Esophagus muscularis mucosa (tissue), 3 donors: ENCODE measurements around the gene CLCN4.

Experiments used
- POLR2AphosphoS5 ChIP-seq, 2 donors: sonication (generic); formaldehyde crosslinking; IDR thresholded peaks; one replicate each; pipeline ENCODE4 v1.6.1; 2017; ENCODE audit warnings: antibody characterized with exemption in 2 of 2
- TF ChIP-seq, protein P1 (sequence below), 3 experiments: fragments of 200-600 bp in 2 of 3; fragments of 450-650 bp in 1 of 3; sonication (generic) in 2 of 3; IDR thresholded peaks; one replicate each; pipeline ENCODE4 v1.5.1; 2017 to 2019; ENCODE audit warnings: antibody characterized with exemption in 3 of 3, mild to moderate bottlenecking in 2 of 3, moderate library complexity in 1 of 3

DNA sequence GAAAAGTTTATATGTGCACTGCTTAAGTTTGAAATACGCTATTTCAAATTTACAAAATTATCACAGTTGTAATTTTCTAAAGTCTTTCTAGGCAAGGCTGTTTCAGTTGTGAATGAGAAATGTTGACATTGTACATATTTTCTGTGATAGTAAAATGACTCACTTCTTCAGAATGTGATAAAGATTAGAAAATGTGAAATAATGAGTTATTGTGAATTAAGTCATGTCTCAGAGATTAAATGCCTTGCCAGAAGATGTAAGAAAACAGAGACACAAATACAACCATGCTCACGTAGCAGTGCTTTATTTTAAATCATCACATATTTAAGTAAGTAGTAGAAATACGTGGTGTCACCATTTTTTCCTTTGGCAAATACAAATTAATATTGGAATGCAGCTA lies 768 bp downstream of the CLCN4 start:
- no peak for TF ChIP-seq POLR2AphosphoS5 (IDR thresholded peaks at IDR 0.05)
- TF ChIP-seq, protein P1, sequence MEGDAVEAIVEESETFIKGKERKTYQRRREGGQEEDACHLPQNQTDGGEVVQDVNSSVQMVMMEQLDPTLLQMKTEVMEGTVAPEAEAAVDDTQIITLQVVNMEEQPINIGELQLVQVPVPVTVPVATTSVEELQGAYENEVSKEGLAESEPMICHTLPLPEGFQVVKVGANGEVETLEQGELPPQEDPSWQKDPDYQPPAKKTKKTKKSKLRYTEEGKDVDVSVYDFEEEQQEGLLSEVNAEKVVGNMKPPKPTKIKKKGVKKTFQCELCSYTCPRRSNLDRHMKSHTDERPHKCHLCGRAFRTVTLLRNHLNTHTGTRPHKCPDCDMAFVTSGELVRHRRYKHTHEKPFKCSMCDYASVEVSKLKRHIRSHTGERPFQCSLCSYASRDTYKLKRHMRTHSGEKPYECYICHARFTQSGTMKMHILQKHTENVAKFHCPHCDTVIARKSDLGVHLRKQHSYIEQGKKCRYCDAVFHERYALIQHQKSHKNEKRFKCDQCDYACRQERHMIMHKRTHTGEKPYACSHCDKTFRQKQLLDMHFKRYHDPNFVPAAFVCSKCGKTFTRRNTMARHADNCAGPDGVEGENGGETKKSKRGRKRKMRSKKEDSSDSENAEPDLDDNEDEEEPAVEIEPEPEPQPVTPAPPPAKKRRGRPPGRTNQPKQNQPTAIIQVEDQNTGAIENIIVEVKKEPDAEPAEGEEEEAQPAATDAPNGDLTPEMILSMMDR (IDR thresholded peaks at IDR 0.05) = no peak
